AG04450 (cell line): ENCODE data around the gene RLN3. TPM values are rescaled to one million over a fixed set of nuclear protein-coding genes. Genes with fewer than 3 reads are reported as not detected.

ENCODE experiments used
- CTCF ChIA-PET: fragments of 300-600, 350-600 bp; formaldehyde crosslinking; extraction: SDS; loops from one replicate; lab custom pipeline; 2022; ENCODE audit warnings: antibody characterized with exemption, inconsistent platforms; lab: Charles Lee
- POLR2A ChIA-PET: fragments of 350-600 bp; formaldehyde crosslinking; extraction: SDS; loops from one replicate; lab custom pipeline; 2021; ENCODE audit warnings: antibody characterized with exemption, inconsistent platforms; lab: Yijun Ruan, JAX
- DNase-seq: peaks from one replicate; pipeline ENCODE4 v3.0.0-alpha.2; 2011; ENCODE audit warnings: low read depth, low spot score
- H3K27ac ChIP-seq: one replicate; pipeline ENCODE4 v1.5.1; 2012; ENCODE audit warnings: low read depth, low read length, control low read depth
- H3K27me3 ChIP-seq: one replicate; pipeline ENCODE4 v1.6.0; 2012; ENCODE audit warnings: low read length; ENCODE audit not compliant: control insufficient read depth, insufficient read depth
- H3K4me3 ChIP-seq: 2 replicates; pipeline ENCODE4 v1.5.1; 2011; ENCODE audit warnings: mild to moderate bottlenecking, low read depth, low read length, control low read depth
- H3K9me3 ChIP-seq: 2 replicates; pipeline ENCODE4 v1.5.1; 2012; ENCODE audit warnings: low read length; ENCODE audit not compliant: control insufficient read depth, insufficient read depth
- CTCF ChIP-seq: IDR thresholded peaks from 2 replicates; pipeline ENCODE4 v1.5.1; 2011; ENCODE audit warnings: low read depth, low read length, control low read depth, inconsistent platforms
- polyA plus RNA-seq: library from polyadenylated mRNA; depleted of rRNA; stranded (reverse); fragments of >200 nt; gene quantifications from 2 replicates; pipeline ENCODE4 v1.2.3, GENCODE V29; 2011

Gene RLN3
- polyA plus RNA-seq, 1 experiment, result not detected

DNA sequence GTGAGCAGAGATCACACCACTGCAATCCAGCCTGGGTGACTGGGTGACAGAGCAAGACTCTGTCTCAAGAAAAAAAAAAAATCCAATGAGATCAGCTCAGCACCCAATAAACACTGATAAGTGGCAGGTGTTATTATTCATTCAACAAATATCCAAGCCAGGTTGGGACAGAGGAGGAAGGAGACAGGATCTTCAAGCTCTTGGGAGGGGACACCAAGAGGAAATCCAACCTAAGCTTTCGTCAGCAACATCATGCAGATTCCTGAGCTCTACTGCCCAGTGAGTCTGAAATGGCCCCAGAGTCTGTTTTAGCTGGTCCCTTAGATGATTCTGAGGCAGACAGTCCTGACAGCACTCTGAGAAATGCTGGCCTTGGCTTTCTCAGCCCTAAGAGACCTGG, 29.5 kb upstream of the RLN3 start:
- Histone ChIP-seq H3K4me3 (no peak overlapping the region), H3K9me3 (peaks cover 13% of the 10 kb centered on the region), H3K27me3 (no peaks in the 10 kb centered on the region), H3K27ac (no peak overlapping the region)
- ChIA-PET CTCF (no interaction called here), POLR2A (no interaction called here)
- TF ChIP-seq CTCF, result no peak
- no peak for DNase-seq

- ChIA-PET CTCF (no interaction called here), POLR2A (no interaction called here)
- H3K27me3 ChIP-seq, result no peaks in the 10 kb centered on the region
- H3K27ac ChIP-seq, result no peak overlapping the region
- H3K4me3 ChIP-seq, result no peak overlapping the region
- TF ChIP-seq CTCF, result no peak
- no peak for DNase-seq
- peaks cover 13% of the 10 kb centered on the region for H3K9me3 ChIP-seq
Observed at GRCh38 chr19:13999085-13999484, 28.9 kb upstream of the RLN3 start.

GRCh38 chr19:14000691-14001375, 27.1 kb upstream of the RLN3 start:
- Histone ChIP-seq H3K27ac (no peak overlapping the region), H3K4me3 (no peak overlapping the region), H3K9me3 (peaks cover 13% of the 10 kb centered on the region), H3K27me3 (no peaks in the 10 kb centered on the region)
- no peak for DNase-seq
- ChIA-PET CTCF (no interaction called here), POLR2A (no interaction called here)
- TF ChIP-seq CTCF, result no peak

DNA sequence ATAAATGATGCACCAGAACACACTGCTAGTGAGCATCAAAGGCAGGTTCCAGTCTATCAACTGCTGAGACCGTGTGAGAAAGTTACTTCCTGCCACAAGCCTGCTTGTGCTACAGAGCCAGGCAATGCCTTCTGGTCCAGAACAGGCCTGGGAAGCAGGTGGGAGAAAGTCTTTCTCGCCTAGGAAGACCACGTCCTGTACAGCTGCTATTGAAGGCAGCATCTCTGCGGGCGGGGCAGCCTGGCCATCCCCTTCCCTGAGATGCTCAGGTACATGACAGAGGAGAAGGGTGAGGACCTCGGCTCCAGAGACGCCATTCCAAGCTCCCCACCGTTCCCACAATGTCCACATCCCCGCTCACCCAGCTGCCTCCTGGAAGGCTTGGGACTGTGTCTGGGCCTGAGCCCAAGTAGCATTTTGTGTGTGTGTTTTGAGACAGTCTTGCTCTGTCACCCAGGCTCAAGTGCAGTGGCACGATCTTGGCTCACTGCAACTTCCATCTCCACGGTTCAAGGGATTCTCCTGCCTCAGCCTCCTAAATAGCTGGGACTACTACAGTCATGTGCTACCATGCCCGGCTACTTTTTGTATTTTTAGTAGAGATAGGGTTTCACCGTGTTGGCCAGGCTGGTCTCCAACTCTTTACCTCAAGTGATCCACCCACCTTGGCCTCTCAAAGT, 25.2 kb upstream of the RLN3 start:
- Histone ChIP-seq H3K9me3 (peaks cover 13% of the 10 kb centered on the region), H3K4me3 (no peak overlapping the region), H3K27ac (no peak overlapping the region), H3K27me3 (no peaks in the 10 kb centered on the region)
- TF ChIP-seq CTCF, result no peak
- ChIA-PET CTCF (no interaction called here), POLR2A (no interaction called here)
- no peak for DNase-seq
